ENCODE measurements around the gene ECI1. TPM values are rescaled to one million over a fixed set of nuclear protein-coding genes. Genes with fewer than 3 reads are reported as not detected.
"Not testable (repeated sequence)": the region's sequence is repeated elsewhere in the genome, so short reads cannot be mapped to it uniquely, and the experiment has no call there.

The ECI1 gene
- total RNA-seq, 2 experiments from 2014 or later = 10.1 to 12.5 TPM

- ChIA-PET POLR2A (interaction anchor here (0.9 to 1.8 kb wide), 8 partner anchors 17 to 303 kb away, joined by 3 to 16 read pairs (median 7); partner anchors contain the start of genes ATP6V0C, ECI1, MLST8 and PGP), CTCF (no interaction called here)
- peak within 1 kb of the TSS; percentile 100 for H3K27ac Mint-ChIP-seq
- peaks cover 41% of the 10 kb centered on the region for H3K4me1 Mint-ChIP-seq (ENCODE audit: low read depth)
- no peaks in the 10 kb centered on the region for H3K27me3 Mint-ChIP-seq
- peak within 1 kb of the TSS; percentile 85 for H3K4me3 ChIP-seq (ENCODE audit: low read length)
- DNase-seq (peak; percentile 87 to 98 (median 96)), ATAC-seq (ENCODE audit: poor library complexity) (peak; percentile 76)
- peaks cover 43% of the 10 kb centered on the region for H3K36me3 Mint-ChIP-seq (ENCODE audit: low read depth)
- H3K36me3 ChIP-seq (ENCODE audit: insufficient read depth, low read length) = peaks cover 14% of the 10 kb centered on the region
- no peaks in the 10 kb centered on the region for H3K9me3 Mint-ChIP-seq
- TF ChIP-seq, protein P1, sequence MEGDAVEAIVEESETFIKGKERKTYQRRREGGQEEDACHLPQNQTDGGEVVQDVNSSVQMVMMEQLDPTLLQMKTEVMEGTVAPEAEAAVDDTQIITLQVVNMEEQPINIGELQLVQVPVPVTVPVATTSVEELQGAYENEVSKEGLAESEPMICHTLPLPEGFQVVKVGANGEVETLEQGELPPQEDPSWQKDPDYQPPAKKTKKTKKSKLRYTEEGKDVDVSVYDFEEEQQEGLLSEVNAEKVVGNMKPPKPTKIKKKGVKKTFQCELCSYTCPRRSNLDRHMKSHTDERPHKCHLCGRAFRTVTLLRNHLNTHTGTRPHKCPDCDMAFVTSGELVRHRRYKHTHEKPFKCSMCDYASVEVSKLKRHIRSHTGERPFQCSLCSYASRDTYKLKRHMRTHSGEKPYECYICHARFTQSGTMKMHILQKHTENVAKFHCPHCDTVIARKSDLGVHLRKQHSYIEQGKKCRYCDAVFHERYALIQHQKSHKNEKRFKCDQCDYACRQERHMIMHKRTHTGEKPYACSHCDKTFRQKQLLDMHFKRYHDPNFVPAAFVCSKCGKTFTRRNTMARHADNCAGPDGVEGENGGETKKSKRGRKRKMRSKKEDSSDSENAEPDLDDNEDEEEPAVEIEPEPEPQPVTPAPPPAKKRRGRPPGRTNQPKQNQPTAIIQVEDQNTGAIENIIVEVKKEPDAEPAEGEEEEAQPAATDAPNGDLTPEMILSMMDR (IDR thresholded peaks at IDR 0.05) = no peak
- H3K4me1 ChIP-seq (ENCODE audit: insufficient read depth, low read length) = peaks cover 35% of the 10 kb centered on the region
- H3K4me3 Mint-ChIP-seq = peak within 1 kb of the TSS; percentile 99
- H3K27ac ChIP-seq (ENCODE audit: low read depth in 1 of 2, low read length in 2 of 2) = peak within 1 kb of the TSS; percentile 92 to 99
- intact Hi-C loops (cut with DNase I, micrococcal nuclease) = loop anchor here in 1 of 2 experiments (1.0 to 2.0 kb wide), 3 partner anchors 17 to 63 kb away; partner anchors contain the start of genes E4F1, ECI1 and MLST8
- no peaks in the 10 kb centered on the region for H3K9me3 ChIP-seq (ENCODE audit: control insufficient read depth in 1 of 2, insufficient read depth in 1 of 2, low read length in 2 of 2)
- H3K27me3 ChIP-seq (ENCODE audit: control insufficient read depth in 1 of 2, insufficient read depth in 2 of 2, low read length in 2 of 2) = no peaks in the 10 kb centered on the region
Measured at GRCh38 chr16:2267913-2268666, 16.7 kb upstream of the ECI1 start, which contains the start of gene RNPS1. Gene RNPS1, minus strand, starts transcription at chr16:2268126. Its CDS starts 3,483 bp downstream, at chr16:2264643.

GRCh38 chr16:2267505-2267912, 16.1 kb upstream of the ECI1 start:
- Mint-ChIP-seq H3K4me3 (peak overlapping the region; percentile 99), H3K4me1 (ENCODE audit: low read depth) (peaks cover 41% of the 10 kb centered on the region), H3K36me3 (ENCODE audit: low read depth) (peaks cover 49% of the 10 kb centered on the region), H3K27ac (peak overlapping the region; percentile 100)
- H3K9me3 ChIP-seq (ENCODE audit: control insufficient read depth in 1 of 2, insufficient read depth in 1 of 2, low read length in 2 of 2); H3K27me3 ChIP-seq (ENCODE audit: control insufficient read depth in 1 of 2, insufficient read depth in 2 of 2, low read length in 2 of 2); intact Hi-C loops (cut with DNase I, micrococcal nuclease); H3K9me3 Mint-ChIP-seq; POLR2A ChIA-PET; H3K27me3 Mint-ChIP-seq; CTCF ChIA-PET: not testable (repeated sequence)
- Histone ChIP-seq H3K36me3 (ENCODE audit: insufficient read depth, low read length) (peaks cover 20% of the 10 kb centered on the region), H3K4me3 (ENCODE audit: low read length) (peak overlapping the region; percentile 85), H3K4me1 (ENCODE audit: insufficient read depth, low read length) (peaks cover 35% of the 10 kb centered on the region), H3K27ac (ENCODE audit: low read depth in 1 of 2, low read length in 2 of 2) (peak overlapping the region; percentile 92 to 99)
- ATAC-seq (ENCODE audit: poor library complexity) (peak; percentile 31), DNase-seq (peak in 2 of 14 experiments; percentile 7 to 10)

- H3K9me3 Mint-ChIP-seq = not testable (repeated sequence)
Measured at GRCh38 chr16:2266887-2267286, 15.5 kb upstream of the ECI1 start.

GRCh38 chr16:2263026-2263425, 11.6 kb upstream of the ECI1 start:
- intact Hi-C loops (cut with DNase I, micrococcal nuclease); H3K9me3 ChIP-seq (ENCODE audit: control insufficient read depth in 1 of 2, insufficient read depth in 1 of 2, low read length in 2 of 2); H3K4me3 ChIP-seq (ENCODE audit: low read length); H3K27me3 ChIP-seq (ENCODE audit: control insufficient read depth in 1 of 2, insufficient read depth in 2 of 2, low read length in 2 of 2); H3K27ac Mint-ChIP-seq; H3K27me3 Mint-ChIP-seq; ATAC-seq (ENCODE audit: poor library complexity); H3K9me3 Mint-ChIP-seq; H3K27ac ChIP-seq (ENCODE audit: low read depth in 1 of 2, low read length in 2 of 2): not testable (repeated sequence)
- CTCF ChIA-PET = interaction anchor here (0.8 kb wide), 1 partner anchor 11 kb away, joined by 4 read pairs; no protein-coding TSS in a partner anchor
- peaks cover 90% of the 10 kb centered on the region for H3K36me3 Mint-ChIP-seq (ENCODE audit: low read depth)
- peak overlapping the region; percentile 7 for H3K4me3 Mint-ChIP-seq
- POLR2A ChIA-PET = interaction anchor here (2.9 kb wide), 1 partner anchor 11 kb away, joined by 13 read pairs; the partner anchor contains the start of gene ECI1
- Histone ChIP-seq H3K36me3 (ENCODE audit: insufficient read depth, low read length) (peaks cover 53% of the 10 kb centered on the region), H3K4me1 (ENCODE audit: insufficient read depth, low read length) (peaks cover 19% of the 10 kb centered on the region)
- peaks cover 29% of the 10 kb centered on the region for H3K4me1 Mint-ChIP-seq (ENCODE audit: low read depth)
- DNase-seq = peak in 1 of 14 experiments; percentile 1

More at GRCh38 chr16:2266887-2267286, 15.5 kb upstream of the ECI1 start:
- intact Hi-C loops (cut with DNase I, micrococcal nuclease); CTCF ChIA-PET; ATAC-seq (ENCODE audit: poor library complexity); H3K27me3 ChIP-seq (ENCODE audit: control insufficient read depth in 1 of 2, insufficient read depth in 2 of 2, low read length in 2 of 2); H3K9me3 ChIP-seq (ENCODE audit: control insufficient read depth in 1 of 2, insufficient read depth in 1 of 2, low read length in 2 of 2); H3K27me3 Mint-ChIP-seq: not testable (repeated sequence)
- Histone ChIP-seq H3K4me1 (ENCODE audit: insufficient read depth, low read length) (peaks cover 35% of the 10 kb centered on the region), H3K27ac (ENCODE audit: low read depth in 1 of 2, low read length in 2 of 2) (peak overlapping the region; percentile 21 to 37), H3K4me3 (ENCODE audit: low read length) (peak overlapping the region; percentile 85), H3K36me3 (ENCODE audit: insufficient read depth, low read length) (peaks cover 26% of the 10 kb centered on the region)
- Mint-ChIP-seq H3K36me3 (ENCODE audit: low read depth) (peaks cover 55% of the 10 kb centered on the region), H3K27ac (peak overlapping the region; percentile 100), H3K4me1 (ENCODE audit: low read depth) (peaks cover 41% of the 10 kb centered on the region), H3K4me3 (peak overlapping the region; percentile 91)
- POLR2A ChIA-PET = interaction anchor here (0.7 to 1.1 kb wide), 2 partner anchors 15 to 111 kb away, joined by 3 to 6 read pairs; partner anchors contain the start of genes ECI1 and TRAF7
- peak in 3 of 14 experiments; percentile 18 to 34 (median 20) for DNase-seq

Measured in CD4-positive, alpha-beta T cell (primary cell).